ENCODE measurements around the gene PRSS38.

Gene PRSS38

GRCh38 chr1:227893300-227893948 lies 77.9 kb downstream of the PRSS38 start:
- Histone ChIP-seq H3K4me1 (no peaks in the 10 kb centered on the region), H3K36me3 (replicated peaks) (no peaks in the 10 kb centered on the region), H3K9me3 (no peaks in the 10 kb centered on the region), H3K4me3 (no peak overlapping the region), H3K27me3 (ENCODE audit: low read depth) (no peaks in the 10 kb centered on the region)
- in situ Hi-C loops (cut with MboI; ENCODE audit: low sequenced_read_pairs), result no loop called here
- peak in 1 of 2 experiments; percentile 3 for DNase-seq (ENCODE audit: low spot score in 2 of 2)

- Histone ChIP-seq H3K9me3 (no peaks in the 10 kb centered on the region), H3K4me3 (no peak overlapping the region), H3K27me3 (ENCODE audit: low read depth) (no peaks in the 10 kb centered on the region), H3K36me3 (replicated peaks) (no peaks in the 10 kb centered on the region), H3K4me1 (no peaks in the 10 kb centered on the region)
- in situ Hi-C loops (cut with MboI; ENCODE audit: low sequenced_read_pairs), result no loop called here
- peak in 1 of 2 experiments; percentile 2 for DNase-seq (ENCODE audit: low spot score in 2 of 2)
Observed at GRCh38 chr1:227893949-227894721, 78.7 kb downstream of the PRSS38 start.

- Histone ChIP-seq H3K9me3 (no peaks in the 10 kb centered on the region), H3K27me3 (ENCODE audit: low read depth) (no peaks in the 10 kb centered on the region), H3K36me3 (replicated peaks) (no peaks in the 10 kb centered on the region), H3K4me1 (no peaks in the 10 kb centered on the region), H3K4me3 (no peak overlapping the region)
- in situ Hi-C loops (cut with MboI; ENCODE audit: low sequenced_read_pairs), result no loop called here
- peak in 1 of 2 experiments; percentile 4 for DNase-seq (ENCODE audit: low spot score in 2 of 2)
Observed at GRCh38 chr1:227894831-227895451, 79.5 kb downstream of the PRSS38 start.

Measured in HAP-1 (cell line).